Loucy (cell line): ENCODE measurements around the gene EEFSEC.

Experiments
- H2AFZ ChIP-seq: fragments of 200-600 bp; sonication (generic); 2 replicates; pipeline ENCODE4 v1.6.0; 2016; ENCODE audit warnings: antibody characterized with exemption, mild to moderate bottlenecking, low read length, moderate library complexity
- H3F3A ChIP-seq: fragments of 200-600 bp; 2 replicates; pipeline ENCODE4 v1.6.0; 2016; ENCODE audit warnings: antibody characterized with exemption, low read depth, mild to moderate bottlenecking
- H3K27me3 ChIP-seq: fragments of 200-600 bp; sonication (generic); 2 replicates; pipeline ENCODE4 v1.6.1; 2014; ENCODE audit warnings: low read length, mild to moderate bottlenecking; ENCODE audit not compliant: insufficient read depth, poor library complexity, severe bottlenecking
- H3K36me3 ChIP-seq: fragments of 200-600 bp; sonication (generic); 2 replicates; pipeline ENCODE4 v1.6.1; 2016; ENCODE audit warnings: low read length; ENCODE audit not compliant: insufficient read depth
- H3K4me1 ChIP-seq: fragments of 200-600 bp; sonication (generic); 2 replicates; pipeline ENCODE4 v1.5.1; 2014; ENCODE audit warnings: low read length, mild to moderate bottlenecking; ENCODE audit not compliant: insufficient read depth, poor library complexity, severe bottlenecking
- H3K4me2 ChIP-seq: fragments of 200-600 bp; sonication (generic); 2 replicates; pipeline ENCODE4 v1.6.0; 2014; ENCODE audit warnings: antibody characterized with exemption, low read length, low read depth, mild to moderate bottlenecking; ENCODE audit not compliant: poor library complexity, severe bottlenecking
- H3K4me3 ChIP-seq: fragments of 200-600 bp; sonication (generic); 2 replicates; pipeline ENCODE4 v1.5.1; 2014; ENCODE audit warnings: low read length, mild to moderate bottlenecking, mixed read lengths; ENCODE audit not compliant: poor library complexity, severe bottlenecking
- H3K79me2 ChIP-seq: fragments of 200-600 bp; sonication (generic); 2 replicates; pipeline ENCODE4 v1.6.1; 2014; ENCODE audit warnings: low read length; ENCODE audit not compliant: insufficient read depth
- H3K9ac ChIP-seq: fragments of 200-600 bp; sonication (generic); 2 replicates; pipeline ENCODE4 v1.6.0; 2014; ENCODE audit warnings: mild to moderate bottlenecking, low read depth, low read length, moderate library complexity; ENCODE audit not compliant: poor library complexity, severe bottlenecking
- H3K9me2 ChIP-seq: fragments of 200-600 bp; sonication (generic); replicated peaks from 2 replicates; pipeline ENCODE4 v1.6.1; 2016; ENCODE audit warnings: low read depth, low read length, mixed read lengths
- H3K9me3 ChIP-seq: fragments of 200-600 bp; sonication (generic); 2 replicates; pipeline ENCODE4 v1.6.1; 2014; ENCODE audit warnings: mild to moderate bottlenecking, antibody characterized with exemption, low read length, low read depth; ENCODE audit not compliant: insufficient read depth
- H4K20me1 ChIP-seq: fragments of 200-600 bp; sonication (generic); 2 replicates; pipeline ENCODE4 v1.6.0; 2014; ENCODE audit warnings: antibody characterized with exemption, low read length, mild to moderate bottlenecking; ENCODE audit not compliant: insufficient read depth, poor library complexity, severe bottlenecking
- CTCF ChIP-seq: fragments of 200-600 bp; sonication (generic); conservative IDR thresholded peaks from 2 replicates; pipeline ENCODE4 v1.5.1; 2014; ENCODE audit warnings: mild to moderate bottlenecking, antibody characterized with exemption, low read length
- EZH2phosphoT487 ChIP-seq: fragments of 200-600 bp; IDR thresholded peaks from 2 replicates; pipeline ENCODE4 v1.6.1; 2018; ENCODE audit warnings: antibody characterized with exemption, mild to moderate bottlenecking, moderate library complexity, borderline replicate concordance

EEFSEC gene

GRCh38 chr3:128315313-128315712 is 162.0 kb downstream of the EEFSEC start:
- Histone ChIP-seq H3F3A (no peaks in the 10 kb centered on the region), H2AFZ (no peak overlapping the region), H3K9ac (no peak overlapping the region), H3K9me3 (no peaks in the 10 kb centered on the region), H3K79me2 (no peaks in the 10 kb centered on the region), H3K36me3 (peaks cover 3% of the 10 kb centered on the region; the same call in 1 of the 2 replicates), H3K27me3 (no peaks in the 10 kb centered on the region), H3K4me1 (peaks cover 36% of the 10 kb centered on the region), H3K4me3 (no peak overlapping the region), H4K20me1 (no peaks in the 10 kb centered on the region), H3K4me2 (no peak overlapping the region), H3K9me2 (no peaks in the 10 kb centered on the region)
- no peak for TF ChIP-seq CTCF
- no peak for TF ChIP-seq EZH2phosphoT487

- H3F3A ChIP-seq, result no peaks in the 10 kb centered on the region
- H3K27me3 ChIP-seq, result no peaks in the 10 kb centered on the region
- peaks cover 36% of the 10 kb centered on the region for H3K4me1 ChIP-seq
- peak overlapping the region; percentile 33 for H3K4me3 ChIP-seq
- H3K4me2 ChIP-seq, result peak overlapping the region; percentile 42
- no peaks in the 10 kb centered on the region for H4K20me1 ChIP-seq
- H3K9me3 ChIP-seq, result no peaks in the 10 kb centered on the region
- peak overlapping the region; percentile 17; the same call in 1 of the 2 replicates for H2AFZ ChIP-seq
- TF ChIP-seq CTCF (no peak), EZH2phosphoT487 (no peak)
- H3K9ac ChIP-seq, result peak overlapping the region; percentile 56
- H3K36me3 ChIP-seq, result peaks cover 3% of the 10 kb centered on the region; the same call in 1 of the 2 replicates
- no peaks in the 10 kb centered on the region for H3K79me2 ChIP-seq
- no peaks in the 10 kb centered on the region for H3K9me2 ChIP-seq
Measured at GRCh38 chr3:128316481-128316891, 163.2 kb downstream of the EEFSEC start.

GRCh38 chr3:128317101-128317697 is 163.9 kb downstream of the EEFSEC start:
- no peaks in the 10 kb centered on the region for H3K27me3 ChIP-seq
- no peak overlapping the region for H3K4me3 ChIP-seq
- no peaks in the 10 kb centered on the region for H3K9me2 ChIP-seq
- H3K4me1 ChIP-seq, result peaks cover 36% of the 10 kb centered on the region
- no peaks in the 10 kb centered on the region for H4K20me1 ChIP-seq
- H3K9ac ChIP-seq, result peak overlapping the region; percentile 56
- no peak for TF ChIP-seq CTCF
- no peak for TF ChIP-seq EZH2phosphoT487
- no peaks in the 10 kb centered on the region for H3F3A ChIP-seq
- H2AFZ ChIP-seq, result no peak overlapping the region
- peak overlapping the region; percentile 42 for H3K4me2 ChIP-seq
- H3K9me3 ChIP-seq, result no peaks in the 10 kb centered on the region
- peaks cover 3% of the 10 kb centered on the region; the same call in 1 of the 2 replicates for H3K36me3 ChIP-seq
- no peaks in the 10 kb centered on the region for H3K79me2 ChIP-seq
